HEK293T (cell line): ENCODE data around the gene C5orf15.

Source experiments
- ARNT ChIP-seq: fragments of 450-650 bp; IDR thresholded peaks from 2 replicates; pipeline ENCODE4 v1.6.1; 2017; ENCODE audit warnings: mild to moderate bottlenecking
- BHLHE40 ChIP-seq: fragments of 450-650 bp; IDR thresholded peaks from 2 replicates; pipeline ENCODE4 v1.6.1; 2016; ENCODE audit warnings: mild to moderate bottlenecking, moderate library complexity, borderline replicate concordance
- FOXA1 ChIP-seq: fragments of 450-650 bp; IDR thresholded peaks from 2 replicates; pipeline ENCODE4 v1.6.1; 2016; ENCODE audit warnings: mild to moderate bottlenecking
- FOXK2 ChIP-seq: fragments of 450-650 bp; IDR thresholded peaks from 2 replicates; pipeline ENCODE4 v1.6.1; 2016; ENCODE audit warnings: mild to moderate bottlenecking
- FOXM1 ChIP-seq: fragments of 450-650 bp; IDR thresholded peaks from 2 replicates; pipeline ENCODE4 v1.6.1; 2017; ENCODE audit warnings: mild to moderate bottlenecking, borderline replicate concordance
- LEF1 ChIP-seq: fragments of 450-650 bp; IDR thresholded peaks from 2 replicates; pipeline ENCODE4 v1.6.1; 2017; ENCODE audit warnings: mild to moderate bottlenecking, borderline replicate concordance
- NFRKB ChIP-seq: fragments of 450-650 bp; IDR thresholded peaks from 2 replicates; pipeline ENCODE4 v1.6.1; 2016; ENCODE audit warnings: mild to moderate bottlenecking, moderate library complexity
- SP1 ChIP-seq: fragments of 450-650 bp; IDR thresholded peaks from 2 replicates; pipeline ENCODE4 v1.6.1; 2017
- SUZ12 ChIP-seq: fragments of 450-650 bp; IDR thresholded peaks from 2 replicates; pipeline ENCODE4 v1.6.1; 2016; ENCODE audit warnings: mild to moderate bottlenecking
- TARDBP ChIP-seq: fragments of 450-650 bp; IDR thresholded peaks from 2 replicates; pipeline ENCODE4 v1.6.1; 2016

DNA sequence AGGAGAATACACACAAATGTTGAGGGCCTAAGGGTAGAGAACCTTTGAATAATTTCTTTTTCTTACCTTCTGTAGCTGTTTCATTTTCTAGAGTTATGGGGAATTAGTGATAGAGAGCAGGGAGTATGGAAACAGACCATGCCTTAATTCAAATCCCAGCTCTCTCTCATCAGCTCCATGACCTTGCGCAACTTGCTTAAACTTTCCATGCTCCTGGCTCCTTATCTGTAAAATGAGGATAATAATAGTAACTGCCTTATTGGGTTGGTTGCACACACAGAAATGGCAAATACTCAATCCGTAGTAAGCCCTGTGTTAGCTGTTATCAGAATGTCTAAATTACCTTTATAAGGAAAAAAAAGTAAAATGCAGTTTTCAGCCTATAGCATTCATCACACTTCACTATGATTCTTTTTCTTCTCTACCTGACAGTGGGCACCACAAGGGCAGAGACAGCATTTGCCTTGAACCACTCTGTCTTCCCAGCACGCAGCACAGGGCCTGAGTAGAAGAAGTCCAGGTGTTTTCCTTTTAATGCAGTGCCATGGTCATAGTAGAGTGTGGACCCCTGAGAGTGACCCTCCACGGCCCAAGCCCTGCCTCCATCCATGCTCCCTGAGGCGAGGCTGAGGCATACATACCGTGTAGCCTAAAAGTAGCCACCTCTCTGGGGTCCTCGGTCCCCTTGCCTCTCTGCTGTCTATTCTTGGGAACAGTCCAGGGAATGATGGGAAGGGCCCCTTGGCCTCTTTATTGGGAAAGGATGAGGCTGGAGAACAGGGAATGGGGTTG, 17.4 kb downstream of the C5orf15 start:
- TF ChIP-seq SUZ12 = no peak
- TF ChIP-seq SP1 = no peak
- no peak for TF ChIP-seq BHLHE40
- TF ChIP-seq FOXA1 = no peak
- no peak for TF ChIP-seq LEF1
- no peak for TF ChIP-seq TARDBP
- no peak for TF ChIP-seq FOXM1
- no peak for TF ChIP-seq ARNT
- no peak for TF ChIP-seq FOXK2
- TF ChIP-seq NFRKB = no peak
